ENCODE results near the gene LTBP3.

LTBP3 gene

GRCh38 chr11:65505466-65506289, 52.5 kb downstream of the LTBP3 start:
- DNase-seq = no peak

GRCh38 chr11:65504674-65505465, 53.3 kb downstream of the LTBP3 start:
- no peak for DNase-seq

DNA sequence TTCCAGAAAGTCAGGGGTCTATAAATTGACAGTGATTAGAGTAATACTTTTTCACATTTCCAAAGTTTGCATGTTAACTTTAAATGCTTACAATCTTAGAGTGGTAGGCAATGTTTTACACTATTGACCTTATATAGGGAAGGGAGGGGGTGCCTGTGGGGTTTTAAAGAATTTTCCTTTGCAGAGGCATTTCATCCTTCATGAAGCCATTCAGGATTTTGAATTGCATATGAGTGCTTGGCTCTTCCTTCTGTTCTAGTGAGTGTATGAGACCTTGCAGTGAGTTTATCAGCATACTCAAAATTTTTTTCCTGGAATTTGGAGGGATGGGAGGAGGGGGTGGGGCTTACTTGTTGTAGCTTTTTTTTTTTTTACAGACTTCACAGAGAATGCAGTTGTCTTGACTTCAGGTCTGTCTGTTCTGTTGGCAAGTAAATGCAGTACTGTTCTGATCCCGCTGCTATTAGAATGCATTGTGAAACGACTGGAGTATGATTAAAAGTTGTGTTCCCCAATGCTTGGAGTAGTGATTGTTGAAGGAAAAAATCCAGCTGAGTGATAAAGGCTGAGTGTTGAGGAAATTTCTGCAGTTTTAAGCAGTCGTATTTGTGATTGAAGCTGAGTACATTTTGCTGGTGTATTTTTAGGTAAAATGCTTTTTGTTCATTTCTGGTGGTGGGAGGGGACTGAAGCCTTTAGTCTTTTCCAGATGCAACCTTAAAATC, 54.0 kb downstream of the LTBP3 start:
- DNase-seq = no peak

GRCh38 chr11:65503368-65503948, 54.7 kb downstream of the LTBP3 start:
- DNase-seq = no peak

DNA sequence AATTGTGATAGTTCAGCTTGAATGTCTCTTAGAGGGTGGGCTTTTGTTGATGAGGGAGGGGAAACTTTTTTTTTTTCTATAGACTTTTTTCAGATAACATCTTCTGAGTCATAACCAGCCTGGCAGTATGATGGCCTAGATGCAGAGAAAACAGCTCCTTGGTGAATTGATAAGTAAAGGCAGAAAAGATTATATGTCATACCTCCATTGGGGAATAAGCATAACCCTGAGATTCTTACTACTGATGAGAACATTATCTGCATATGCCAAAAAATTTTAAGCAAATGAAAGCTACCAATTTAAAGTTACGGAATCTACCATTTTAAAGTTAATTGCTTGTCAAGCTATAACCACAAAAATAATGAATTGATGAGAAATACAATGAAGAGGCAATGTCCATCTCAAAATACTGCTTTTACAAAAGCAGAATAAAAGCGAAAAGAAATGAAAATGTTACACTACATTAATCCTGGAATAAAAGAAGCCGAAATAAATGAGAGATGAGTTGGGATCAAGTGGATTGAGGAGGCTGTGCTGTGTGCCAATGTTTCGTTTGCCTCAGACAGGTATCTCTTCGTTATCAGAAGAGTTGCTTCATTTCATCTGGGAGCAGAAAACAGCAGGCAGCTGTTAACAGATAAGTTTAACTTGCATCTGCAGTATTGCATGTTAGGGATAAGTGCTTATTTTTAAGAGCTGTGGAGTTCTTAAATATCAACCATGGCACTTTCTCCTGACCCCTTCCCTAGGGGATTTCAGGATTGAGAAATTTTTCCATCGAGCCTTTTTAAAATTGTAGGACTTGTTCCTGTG, 55.4 kb downstream of the LTBP3 start:
- no peak for DNase-seq

GRCh38 chr11:65502274-65502554, 55.9 kb downstream of the LTBP3 start:
- DNase-seq = no peak

DNA sequence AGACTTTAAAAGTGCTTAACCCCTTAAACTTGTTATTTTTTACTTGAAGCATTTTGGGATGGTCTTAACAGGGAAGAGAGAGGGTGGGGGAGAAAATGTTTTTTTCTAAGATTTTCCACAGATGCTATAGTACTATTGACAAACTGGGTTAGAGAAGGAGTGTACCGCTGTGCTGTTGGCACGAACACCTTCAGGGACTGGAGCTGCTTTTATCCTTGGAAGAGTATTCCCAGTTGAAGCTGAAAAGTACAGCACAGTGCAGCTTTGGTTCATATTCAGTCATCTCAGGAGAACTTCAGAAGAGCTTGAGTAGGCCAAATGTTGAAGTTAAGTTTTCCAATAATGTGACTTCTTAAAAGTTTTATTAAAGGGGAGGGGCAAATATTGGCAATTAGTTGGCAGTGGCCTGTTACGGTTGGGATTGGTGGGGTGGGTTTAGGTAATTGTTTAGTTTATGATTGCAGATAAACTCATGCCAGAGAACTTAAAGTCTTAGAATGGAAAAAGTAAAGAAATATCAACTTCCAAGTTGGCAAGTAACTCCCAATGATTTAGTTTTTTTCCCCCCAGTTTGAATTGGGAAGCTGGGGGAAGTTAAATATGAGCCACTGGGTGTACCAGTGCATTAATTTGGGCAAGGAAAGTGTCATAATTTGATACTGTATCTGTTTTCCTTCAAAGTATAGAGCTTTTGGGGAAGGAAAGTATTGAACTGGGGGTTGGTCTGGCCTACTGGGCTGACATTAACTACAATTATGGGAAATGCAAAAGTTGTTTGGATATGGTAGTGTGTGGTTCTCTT, 56.5 kb downstream of the LTBP3 start:
- DNase-seq = no peak

- DNase-seq = no peak
Observed at GRCh38 chr11:65501186-65501471, 57.0 kb downstream of the LTBP3 start.

- no peak for DNase-seq
Observed at GRCh38 chr11:65500387-65501185, 57.6 kb downstream of the LTBP3 start.

GRCh38 chr11:65499713-65500386, 58.3 kb downstream of the LTBP3 start:
- no peak for DNase-seq

DNA sequence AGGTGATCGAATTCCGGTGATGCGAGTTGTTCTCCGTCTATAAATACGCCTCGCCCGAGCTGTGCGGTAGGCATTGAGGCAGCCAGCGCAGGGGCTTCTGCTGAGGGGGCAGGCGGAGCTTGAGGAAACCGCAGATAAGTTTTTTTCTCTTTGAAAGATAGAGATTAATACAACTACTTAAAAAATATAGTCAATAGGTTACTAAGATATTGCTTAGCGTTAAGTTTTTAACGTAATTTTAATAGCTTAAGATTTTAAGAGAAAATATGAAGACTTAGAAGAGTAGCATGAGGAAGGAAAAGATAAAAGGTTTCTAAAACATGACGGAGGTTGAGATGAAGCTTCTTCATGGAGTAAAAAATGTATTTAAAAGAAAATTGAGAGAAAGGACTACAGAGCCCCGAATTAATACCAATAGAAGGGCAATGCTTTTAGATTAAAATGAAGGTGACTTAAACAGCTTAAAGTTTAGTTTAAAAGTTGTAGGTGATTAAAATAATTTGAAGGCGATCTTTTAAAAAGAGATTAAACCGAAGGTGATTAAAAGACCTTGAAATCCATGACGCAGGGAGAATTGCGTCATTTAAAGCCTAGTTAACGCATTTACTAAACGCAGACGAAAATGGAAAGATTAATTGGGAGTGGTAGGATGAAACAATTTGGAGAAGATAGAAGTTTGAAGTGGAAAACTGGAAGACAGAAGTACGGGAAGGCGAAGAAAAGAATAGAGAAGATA, 59.0 kb downstream of the LTBP3 start, which contains the start of gene MALAT1:
Gene MALAT1 (plus strand): TSS at position 69 of the 736 bp plus-strand sequence.
- peak; percentile 38 to 84 for DNase-seq

DNA sequence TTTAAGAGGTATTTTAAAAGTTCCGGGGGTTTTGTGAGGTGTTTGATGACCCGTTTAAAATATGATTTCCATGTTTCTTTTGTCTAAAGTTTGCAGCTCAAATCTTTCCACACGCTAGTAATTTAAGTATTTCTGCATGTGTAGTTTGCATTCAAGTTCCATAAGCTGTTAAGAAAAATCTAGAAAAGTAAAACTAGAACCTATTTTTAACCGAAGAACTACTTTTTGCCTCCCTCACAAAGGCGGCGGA, 59.5 kb downstream of the LTBP3 start:
- DNase-seq = no peak

DNA sequence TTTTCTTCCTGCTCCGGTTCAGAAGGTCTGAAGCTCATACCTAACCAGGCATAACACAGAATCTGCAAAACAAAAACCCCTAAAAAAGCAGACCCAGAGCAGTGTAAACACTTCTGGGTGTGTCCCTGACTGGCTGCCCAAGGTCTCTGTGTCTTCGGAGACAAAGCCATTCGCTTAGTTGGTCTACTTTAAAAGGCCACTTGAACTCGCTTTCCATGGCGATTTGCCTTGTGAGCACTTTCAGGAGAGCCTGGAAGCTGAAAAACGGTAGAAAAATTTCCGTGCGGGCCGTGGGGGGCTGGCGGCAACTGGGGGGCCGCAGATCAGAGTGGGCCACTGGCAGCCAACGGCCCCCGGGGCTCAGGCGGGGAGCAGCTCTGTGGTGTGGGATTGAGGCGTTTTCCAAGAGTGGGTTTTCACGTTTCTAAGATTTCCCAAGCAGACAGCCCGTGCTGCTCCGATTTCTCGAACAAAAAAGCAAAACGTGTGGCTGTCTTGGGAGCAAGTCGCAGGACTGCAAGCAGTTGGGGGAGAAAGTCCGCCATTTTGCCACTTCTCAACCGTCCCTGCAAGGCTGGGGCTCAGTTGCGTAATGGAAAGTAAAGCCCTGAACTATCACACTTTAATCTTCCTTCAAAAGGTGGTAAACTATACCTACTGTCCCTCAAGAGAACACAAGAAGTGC, 60.0 kb downstream of the LTBP3 start:
- DNase-seq = no peak

DNA sequence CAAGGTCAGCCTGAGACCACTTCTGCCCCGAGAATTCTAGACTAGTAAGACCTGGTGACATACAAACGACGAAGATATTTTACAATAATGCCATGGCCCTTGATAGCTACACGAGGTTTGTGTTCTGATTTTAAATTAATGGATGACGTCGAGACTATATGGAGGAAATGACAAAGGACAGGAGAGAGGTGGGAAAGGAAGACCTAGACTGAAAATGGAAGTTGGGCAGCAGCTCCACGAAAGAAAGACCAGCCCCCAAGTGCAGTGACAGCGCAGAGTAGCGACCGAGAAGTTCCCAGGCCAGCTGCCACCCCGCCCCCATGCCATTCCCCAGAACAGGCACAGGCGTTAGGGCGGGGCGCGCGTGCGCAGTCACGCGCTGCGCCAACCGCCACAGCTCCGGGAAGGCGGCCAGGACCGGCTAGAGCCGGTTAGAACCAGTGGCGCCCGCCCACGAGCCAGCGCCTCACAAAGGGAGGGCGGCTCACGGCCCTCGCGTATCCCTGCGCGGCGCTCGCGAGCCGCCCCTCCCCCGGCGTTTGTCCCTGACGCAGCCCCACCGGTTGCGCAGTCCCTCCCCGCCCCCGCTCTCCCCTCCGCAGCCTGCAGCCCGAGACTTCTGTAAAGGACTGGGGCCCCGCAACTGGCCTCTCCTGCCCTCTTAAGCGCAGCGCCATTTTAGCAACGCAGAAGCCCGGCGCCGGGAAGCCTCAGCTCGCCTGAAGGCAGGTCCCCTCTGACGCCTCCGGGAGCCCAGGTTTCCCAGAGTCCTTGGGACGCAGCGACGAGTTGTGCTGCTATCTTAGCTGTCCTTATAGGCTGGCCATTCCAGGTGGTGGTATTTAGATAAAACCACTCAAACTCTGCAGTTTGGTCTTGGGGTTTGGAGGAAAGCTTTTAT, 60.8 kb downstream of the LTBP3 start:
- DNase-seq = peak; percentile 83 to 92

DNA sequence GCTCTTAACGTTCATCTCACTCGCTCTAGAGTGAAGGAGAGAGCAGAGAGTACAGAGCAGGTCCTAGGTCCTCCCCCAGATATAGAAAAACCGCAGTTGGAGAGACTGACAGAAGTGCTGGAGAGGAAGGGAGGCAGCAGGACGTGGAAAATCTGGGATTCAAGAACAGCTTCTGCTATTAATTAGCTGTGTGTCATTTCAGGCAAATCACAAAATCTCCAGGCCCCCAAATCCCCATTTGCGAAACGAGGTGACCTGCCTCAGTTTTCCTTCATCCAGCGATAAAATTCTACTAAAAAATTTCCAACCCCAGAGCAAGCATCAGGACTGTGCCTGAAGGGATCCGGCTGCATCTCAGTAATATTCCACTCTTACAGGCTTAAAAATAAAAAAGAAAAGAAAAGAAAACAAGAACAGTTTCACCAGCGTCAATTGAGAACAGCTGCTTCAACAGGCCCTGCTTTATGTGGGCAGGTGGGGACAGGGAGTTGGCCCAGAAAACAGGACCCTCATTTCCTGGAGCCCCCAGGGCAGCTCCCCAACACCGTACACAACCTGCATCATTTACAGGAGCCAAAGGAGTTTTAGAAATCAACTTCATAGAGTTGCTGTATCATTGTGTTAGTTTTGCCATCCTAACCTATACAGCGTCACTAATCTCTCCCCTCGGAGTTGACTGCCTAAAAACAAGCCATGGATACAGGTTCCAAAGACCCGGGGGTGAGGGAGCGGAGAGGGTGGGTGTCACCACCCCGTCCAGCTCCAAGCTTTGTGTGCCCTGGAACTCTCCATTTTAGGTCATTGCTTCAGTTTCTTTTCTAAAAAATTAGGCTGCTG, 61.6 kb downstream of the LTBP3 start:
- no peak for DNase-seq

DNA sequence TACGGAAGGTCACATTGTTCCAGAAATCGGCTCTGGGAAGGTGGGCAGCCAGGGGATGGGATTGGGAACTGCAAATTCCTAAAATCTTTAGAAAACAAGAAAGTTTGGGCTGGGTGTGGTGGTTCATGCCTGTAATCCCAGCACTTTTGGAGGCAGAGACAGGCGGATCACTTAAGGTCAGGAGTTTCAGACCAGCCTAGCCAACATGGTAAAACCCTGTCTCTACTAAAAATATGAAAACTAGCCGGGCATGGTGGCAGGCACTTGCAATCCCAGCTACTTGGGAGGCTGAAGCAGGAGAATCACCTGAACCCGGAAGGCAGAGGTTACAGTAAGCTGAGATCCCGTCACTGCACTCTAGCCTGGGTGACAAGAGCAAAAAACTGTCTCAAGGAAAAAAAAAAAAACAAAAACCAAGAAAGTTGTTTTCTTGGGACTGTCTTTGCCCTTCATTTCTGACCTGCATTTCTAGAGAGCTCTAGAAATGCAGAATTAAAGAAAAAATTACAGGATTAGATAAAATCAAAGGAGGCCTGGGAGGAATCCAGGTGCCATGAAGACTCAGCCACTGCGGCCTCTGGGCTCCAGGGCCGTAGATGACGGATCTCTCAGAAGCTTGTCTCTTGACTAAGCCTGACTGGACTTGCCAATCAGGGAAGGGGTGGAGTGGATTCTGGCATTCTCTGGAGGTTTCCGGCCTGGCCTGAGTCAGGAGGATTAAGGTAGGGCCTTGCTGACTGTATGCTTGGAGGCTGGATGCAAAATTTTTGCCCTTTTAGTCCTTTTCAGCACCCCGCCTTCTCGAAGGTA, 64.6 kb downstream of the LTBP3 start:
- no peak for DNase-seq
